BE2C (cell line): ENCODE results near the gene PTPRM.

Experiments
- DNase-seq: peaks from one replicate; pipeline ENCODE4 v3.0.0-alpha.2; 2020
- H3K27me3 ChIP-seq: fragments of 250-450 bp; sonication (Bioruptor Pico); 2 replicates; pipeline ENCODE4 v1.5.1; 2020; ENCODE audit warnings: mild to moderate bottlenecking
- H3K36me3 ChIP-seq: fragments of 250-450 bp; sonication (Bioruptor Pico); 2 replicates; pipeline ENCODE4 v1.5.1; 2020; ENCODE audit warnings: mild to moderate bottlenecking
- H3K4me1 ChIP-seq: fragments of 250-450 bp; sonication (Bioruptor Pico); 2 replicates; pipeline ENCODE4 v1.5.1; 2020
- H3K4me3 ChIP-seq: 2 replicates; pipeline ENCODE4 v1.5.1; 2011; ENCODE audit warnings: low read depth, low read length
- H3K9me3 ChIP-seq: fragments of 250-450 bp; sonication (Bioruptor Pico); 2 replicates; pipeline ENCODE4 v1.5.1; 2020
- TF ChIP-seq, protein P1 (sequence below): IDR thresholded peaks from 2 replicates; pipeline ENCODE4 v1.5.1; 2012; ENCODE audit warnings: mild to moderate bottlenecking, low read depth, low read length

The PTPRM gene

DNA sequence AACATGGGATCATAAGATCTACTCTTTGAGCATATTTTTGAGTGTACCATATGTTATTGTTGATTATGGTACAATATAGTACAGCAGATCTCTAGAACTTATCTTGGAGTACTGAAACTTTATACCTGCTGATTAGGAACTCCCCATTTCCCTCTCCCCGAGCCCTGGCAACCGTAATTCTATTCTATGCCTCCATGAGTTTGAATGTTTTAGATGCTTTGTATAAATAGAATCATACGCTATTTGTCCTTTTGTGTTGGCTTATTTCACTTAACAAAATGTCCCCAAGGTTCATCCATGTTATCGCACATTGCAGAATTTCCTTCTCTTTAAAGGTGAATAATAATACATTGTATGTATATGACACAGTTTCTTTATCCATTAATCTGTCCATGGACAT, 117.2 kb downstream of the PTPRM start:
- H3K36me3 ChIP-seq: no peaks in the 10 kb centered on the region
- H3K9me3 ChIP-seq: no peaks in the 10 kb centered on the region
- no peak for DNase-seq
- no peak overlapping the region for H3K4me3 ChIP-seq
- TF ChIP-seq, protein P1, sequence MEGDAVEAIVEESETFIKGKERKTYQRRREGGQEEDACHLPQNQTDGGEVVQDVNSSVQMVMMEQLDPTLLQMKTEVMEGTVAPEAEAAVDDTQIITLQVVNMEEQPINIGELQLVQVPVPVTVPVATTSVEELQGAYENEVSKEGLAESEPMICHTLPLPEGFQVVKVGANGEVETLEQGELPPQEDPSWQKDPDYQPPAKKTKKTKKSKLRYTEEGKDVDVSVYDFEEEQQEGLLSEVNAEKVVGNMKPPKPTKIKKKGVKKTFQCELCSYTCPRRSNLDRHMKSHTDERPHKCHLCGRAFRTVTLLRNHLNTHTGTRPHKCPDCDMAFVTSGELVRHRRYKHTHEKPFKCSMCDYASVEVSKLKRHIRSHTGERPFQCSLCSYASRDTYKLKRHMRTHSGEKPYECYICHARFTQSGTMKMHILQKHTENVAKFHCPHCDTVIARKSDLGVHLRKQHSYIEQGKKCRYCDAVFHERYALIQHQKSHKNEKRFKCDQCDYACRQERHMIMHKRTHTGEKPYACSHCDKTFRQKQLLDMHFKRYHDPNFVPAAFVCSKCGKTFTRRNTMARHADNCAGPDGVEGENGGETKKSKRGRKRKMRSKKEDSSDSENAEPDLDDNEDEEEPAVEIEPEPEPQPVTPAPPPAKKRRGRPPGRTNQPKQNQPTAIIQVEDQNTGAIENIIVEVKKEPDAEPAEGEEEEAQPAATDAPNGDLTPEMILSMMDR: no peak
- H3K4me1 ChIP-seq: no peaks in the 10 kb centered on the region
- no peaks in the 10 kb centered on the region for H3K27me3 ChIP-seq

DNA sequence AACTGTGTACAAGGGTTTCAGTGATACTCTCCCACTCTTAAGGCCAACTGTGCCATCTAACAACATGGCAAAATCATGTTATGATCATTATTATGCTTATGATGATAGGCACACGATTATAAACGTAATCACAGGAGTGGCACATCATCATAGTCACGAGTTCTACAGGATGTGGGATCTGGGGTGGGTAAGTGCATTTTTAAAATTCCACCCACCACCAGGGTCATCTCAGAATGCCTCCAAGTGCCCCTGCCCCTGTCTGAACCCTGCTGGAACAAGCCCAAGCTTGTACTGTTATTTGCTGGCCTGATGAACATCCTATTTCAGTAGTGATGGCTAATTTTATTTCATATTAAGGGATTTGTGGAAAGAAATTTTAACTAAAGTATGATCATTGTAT, 117.8 kb downstream of the PTPRM start:
- no peak overlapping the region for H3K4me3 ChIP-seq
- DNase-seq: no peak
- no peaks in the 10 kb centered on the region for H3K36me3 ChIP-seq
- H3K4me1 ChIP-seq: no peaks in the 10 kb centered on the region
- TF ChIP-seq, protein P1: no peak
- H3K27me3 ChIP-seq: no peaks in the 10 kb centered on the region
- H3K9me3 ChIP-seq: no peaks in the 10 kb centered on the region

GRCh38 chr18:7686278-7686677, 119.2 kb downstream of the PTPRM start:
- H3K4me1 ChIP-seq: no peaks in the 10 kb centered on the region
- H3K9me3 ChIP-seq: no peaks in the 10 kb centered on the region
- H3K36me3 ChIP-seq: no peaks in the 10 kb centered on the region
- H3K4me3 ChIP-seq: no peak overlapping the region
- no peaks in the 10 kb centered on the region for H3K27me3 ChIP-seq
- DNase-seq: no peak
- TF ChIP-seq, protein P1: no peak

DNA sequence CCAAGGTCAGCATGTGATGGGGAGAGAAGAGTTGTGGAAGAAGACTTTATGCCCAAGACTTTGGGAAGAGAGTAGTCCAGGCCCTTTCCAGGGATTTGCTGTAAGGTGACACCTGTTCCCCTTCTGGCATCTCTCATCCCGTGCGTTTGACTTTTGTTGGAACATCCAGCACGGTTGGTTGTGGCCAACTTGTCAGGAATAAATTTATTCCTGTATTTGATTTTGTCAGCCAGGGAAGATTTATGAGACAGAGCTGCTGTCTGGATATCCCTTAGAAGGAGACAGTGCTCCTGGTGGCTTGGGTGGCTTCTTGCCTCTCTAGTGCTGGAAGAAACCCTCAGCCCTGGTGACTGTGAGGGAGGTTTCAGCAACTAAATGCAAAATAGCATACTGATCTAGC, 121.5 kb downstream of the PTPRM start:
- no peaks in the 10 kb centered on the region for H3K9me3 ChIP-seq
- no peak overlapping the region for H3K4me3 ChIP-seq
- DNase-seq: no peak
- no peaks in the 10 kb centered on the region for H3K27me3 ChIP-seq
- TF ChIP-seq, protein P1: no peak
- no peaks in the 10 kb centered on the region for H3K36me3 ChIP-seq
- no peaks in the 10 kb centered on the region for H3K4me1 ChIP-seq

DNA sequence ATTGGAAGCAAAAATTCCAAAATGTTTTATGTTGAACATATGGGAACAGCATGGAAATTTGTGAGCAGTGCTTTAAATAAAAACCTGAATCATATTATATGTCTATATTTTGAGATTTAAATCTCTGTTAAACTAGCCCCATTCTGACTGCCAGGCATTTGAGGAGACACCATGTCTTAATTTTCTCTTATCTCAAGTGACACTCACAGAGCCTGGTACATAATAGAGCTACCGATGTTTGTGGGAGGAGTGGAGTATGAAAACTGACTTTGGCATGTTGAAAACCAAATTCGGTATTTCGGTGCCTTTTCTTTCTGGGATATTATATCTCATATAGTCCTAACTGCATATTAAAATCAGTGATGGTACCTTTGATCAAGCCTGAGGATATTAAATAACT, 124.1 kb downstream of the PTPRM start:
- TF ChIP-seq, protein P1: no peak
- H3K27me3 ChIP-seq: no peaks in the 10 kb centered on the region
- no peaks in the 10 kb centered on the region for H3K36me3 ChIP-seq
- no peak overlapping the region for H3K4me3 ChIP-seq
- no peaks in the 10 kb centered on the region for H3K4me1 ChIP-seq
- H3K9me3 ChIP-seq: no peaks in the 10 kb centered on the region
- no peak for DNase-seq

DNA sequence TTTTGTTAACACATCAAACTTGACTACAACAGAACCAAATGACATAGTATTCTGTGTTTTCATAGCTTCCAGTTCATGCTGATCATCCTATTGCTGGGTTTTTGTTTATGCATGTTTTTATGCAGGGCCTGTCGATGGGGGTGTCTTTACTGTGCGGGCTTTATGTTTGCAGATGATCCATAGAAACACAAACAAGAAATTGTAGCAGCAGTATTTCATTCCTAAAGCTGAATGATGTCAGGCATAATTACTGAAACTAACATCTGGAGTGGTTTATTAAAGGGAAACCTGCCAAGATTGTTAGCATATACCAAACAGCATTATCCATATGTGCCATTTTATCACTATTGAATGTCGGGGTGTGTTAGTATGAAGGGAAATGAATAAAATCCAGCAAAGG, 129.7 kb downstream of the PTPRM start:
- H3K4me1 ChIP-seq: no peaks in the 10 kb centered on the region
- H3K4me3 ChIP-seq: no peak overlapping the region
- TF ChIP-seq, protein P1: no peak
- DNase-seq: no peak
- no peaks in the 10 kb centered on the region for H3K36me3 ChIP-seq
- no peaks in the 10 kb centered on the region for H3K27me3 ChIP-seq
- H3K9me3 ChIP-seq: no peaks in the 10 kb centered on the region
